Measurements from ENCODE around the gene GP5.

Gene GP5

DNA sequence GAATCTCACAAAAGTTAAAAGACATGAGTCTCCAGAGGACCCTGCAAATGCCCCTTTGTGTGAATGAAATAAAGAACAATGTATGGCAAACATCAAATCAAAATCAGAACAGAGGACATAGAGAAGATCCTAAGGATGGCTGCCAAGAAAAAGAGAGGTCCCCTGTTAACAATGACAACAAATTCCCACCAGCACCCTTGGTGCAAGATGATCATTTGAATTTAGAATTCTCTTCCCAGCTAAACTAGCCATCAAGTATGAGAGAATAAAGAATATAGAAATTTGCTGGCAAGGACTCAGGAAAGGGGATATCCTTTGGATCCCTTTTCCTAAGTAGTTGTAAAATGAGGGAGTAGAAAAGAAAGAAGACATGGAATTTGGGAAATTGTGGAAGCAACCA, 8.2 kb downstream of the GP5 start:
- Histone ChIP-seq H2AFZ (ENCODE audit: low read length) (no peak overlapping the region), H3K9me2 (ENCODE audit: low read depth, low read length) (no peaks in the 10 kb centered on the region), H3K27me3 (ENCODE audit: insufficient read depth, low read length) (peaks cover 8% of the 10 kb centered on the region; the same call in 1 of the 2 replicates), H3K36me3 (ENCODE audit: insufficient read depth, low read length) (peaks cover 4% of the 10 kb centered on the region; the same call in 1 of the 2 replicates), H3K27ac (ENCODE audit: low read depth, low read length, poor library complexity, severe bottlenecking) (no peak overlapping the region), H3K9ac (ENCODE audit: low read length) (no peak overlapping the region), H3K79me2 (ENCODE audit: insufficient read depth, low read length) (no peaks in the 10 kb centered on the region), H3F3A (ENCODE audit: insufficient read depth, low read length) (no peaks in the 10 kb centered on the region), H3K9me3 (ENCODE audit: low read length) (peaks cover 20% of the 10 kb centered on the region), H3K4me2 (ENCODE audit: low read length) (no peak overlapping the region), H4K20me1 (ENCODE audit: insufficient read depth, low read length) (no peaks in the 10 kb centered on the region), H3K4me1 (ENCODE audit: insufficient read depth, low read length, severe bottlenecking) (no peaks in the 10 kb centered on the region), H3K4me3 (ENCODE audit: low read depth, low read length, poor library complexity, severe bottlenecking) (no peak overlapping the region)
- TF ChIP-seq, protein P1, sequence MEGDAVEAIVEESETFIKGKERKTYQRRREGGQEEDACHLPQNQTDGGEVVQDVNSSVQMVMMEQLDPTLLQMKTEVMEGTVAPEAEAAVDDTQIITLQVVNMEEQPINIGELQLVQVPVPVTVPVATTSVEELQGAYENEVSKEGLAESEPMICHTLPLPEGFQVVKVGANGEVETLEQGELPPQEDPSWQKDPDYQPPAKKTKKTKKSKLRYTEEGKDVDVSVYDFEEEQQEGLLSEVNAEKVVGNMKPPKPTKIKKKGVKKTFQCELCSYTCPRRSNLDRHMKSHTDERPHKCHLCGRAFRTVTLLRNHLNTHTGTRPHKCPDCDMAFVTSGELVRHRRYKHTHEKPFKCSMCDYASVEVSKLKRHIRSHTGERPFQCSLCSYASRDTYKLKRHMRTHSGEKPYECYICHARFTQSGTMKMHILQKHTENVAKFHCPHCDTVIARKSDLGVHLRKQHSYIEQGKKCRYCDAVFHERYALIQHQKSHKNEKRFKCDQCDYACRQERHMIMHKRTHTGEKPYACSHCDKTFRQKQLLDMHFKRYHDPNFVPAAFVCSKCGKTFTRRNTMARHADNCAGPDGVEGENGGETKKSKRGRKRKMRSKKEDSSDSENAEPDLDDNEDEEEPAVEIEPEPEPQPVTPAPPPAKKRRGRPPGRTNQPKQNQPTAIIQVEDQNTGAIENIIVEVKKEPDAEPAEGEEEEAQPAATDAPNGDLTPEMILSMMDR (IDR thresholded peaks at IDR 0.05; ENCODE audit: low read length) = no peak
- TF ChIP-seq EZH2 (IDR thresholded peaks at IDR 0.05; ENCODE audit: borderline replicate concordance, low read length) = no peak

DNA sequence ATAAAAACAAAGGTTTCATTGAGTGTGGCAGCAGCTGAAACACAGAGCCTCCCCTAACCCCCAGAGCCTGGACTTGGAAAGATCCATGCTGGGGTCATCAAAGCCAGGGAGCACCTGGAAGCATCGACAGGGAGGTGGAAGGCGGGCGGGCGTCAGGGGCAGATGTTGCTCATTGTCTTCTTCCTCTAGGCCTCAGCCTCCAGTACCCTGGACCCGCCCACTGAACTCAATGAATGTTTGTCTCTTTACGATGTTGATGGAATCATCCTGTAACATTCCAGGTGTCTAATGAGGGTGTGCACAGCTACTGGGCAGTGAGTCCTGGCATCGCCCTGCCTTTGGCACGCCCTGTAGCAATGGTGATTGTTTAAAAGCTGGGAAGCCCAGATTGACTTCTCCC, 9.8 kb downstream of the GP5 start:
- H3K36me3 ChIP-seq (ENCODE audit: insufficient read depth, low read length) = peaks cover 4% of the 10 kb centered on the region; the same call in 1 of the 2 replicates
- no peak overlapping the region for H3K27ac ChIP-seq (ENCODE audit: low read depth, low read length, poor library complexity, severe bottlenecking)
- no peak for TF ChIP-seq EZH2 (IDR thresholded peaks at IDR 0.05; ENCODE audit: borderline replicate concordance, low read length)
- TF ChIP-seq, protein P1 (IDR thresholded peaks at IDR 0.05; ENCODE audit: low read length) = no peak
- peaks cover 20% of the 10 kb centered on the region for H3K9me3 ChIP-seq (ENCODE audit: low read length)
- no peak overlapping the region for H2AFZ ChIP-seq (ENCODE audit: low read length)
- H3K4me2 ChIP-seq (ENCODE audit: low read length) = no peak overlapping the region
- H3K79me2 ChIP-seq (ENCODE audit: insufficient read depth, low read length) = no peaks in the 10 kb centered on the region
- no peaks in the 10 kb centered on the region for H3K4me1 ChIP-seq (ENCODE audit: insufficient read depth, low read length, severe bottlenecking)
- H3F3A ChIP-seq (ENCODE audit: insufficient read depth, low read length) = no peaks in the 10 kb centered on the region
- H3K4me3 ChIP-seq (ENCODE audit: low read depth, low read length, poor library complexity, severe bottlenecking) = no peak overlapping the region
- no peaks in the 10 kb centered on the region for H4K20me1 ChIP-seq (ENCODE audit: insufficient read depth, low read length)
- H3K9ac ChIP-seq (ENCODE audit: low read length) = no peak overlapping the region
- H3K27me3 ChIP-seq (ENCODE audit: insufficient read depth, low read length) = peaks cover 5% of the 10 kb centered on the region; the same call in 1 of the 2 replicates
- no peaks in the 10 kb centered on the region for H3K9me2 ChIP-seq (ENCODE audit: low read depth, low read length)

DNA sequence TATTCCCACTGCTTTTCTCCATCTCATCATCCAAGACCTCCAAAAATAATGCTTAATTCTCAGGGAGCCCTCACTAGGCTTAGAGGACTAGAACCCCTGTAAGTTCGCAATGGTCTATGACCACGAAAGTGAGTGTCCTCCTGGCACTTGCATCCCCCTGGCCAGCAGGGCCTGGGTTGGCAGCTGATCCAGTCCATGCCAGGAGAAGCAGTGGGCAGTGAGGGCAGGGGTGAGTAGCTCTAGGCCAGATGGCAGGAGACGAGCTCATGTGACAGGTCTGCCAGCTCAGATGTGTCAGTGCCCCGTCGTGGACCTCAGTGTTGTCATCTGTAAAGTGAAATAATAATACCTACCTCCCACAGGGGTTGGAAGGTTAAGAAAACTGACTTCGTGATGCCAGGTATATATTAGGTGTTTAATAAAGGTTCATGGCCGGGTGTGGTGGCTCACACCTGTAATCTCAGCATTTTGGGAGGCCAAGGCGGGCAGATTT, 11.1 kb downstream of the GP5 start:
- Histone ChIP-seq H3K9ac (ENCODE audit: low read length) (no peak overlapping the region), H3K4me3 (ENCODE audit: low read depth, low read length, poor library complexity, severe bottlenecking) (no peak overlapping the region), H3K27ac (ENCODE audit: low read depth, low read length, poor library complexity, severe bottlenecking) (no peak overlapping the region), H3K36me3 (ENCODE audit: insufficient read depth, low read length) (peaks cover 4% of the 10 kb centered on the region; the same call in 1 of the 2 replicates), H3K9me3 (ENCODE audit: low read length) (peaks cover 20% of the 10 kb centered on the region), H3F3A (ENCODE audit: insufficient read depth, low read length) (no peaks in the 10 kb centered on the region), H3K9me2 (ENCODE audit: low read depth, low read length) (no peaks in the 10 kb centered on the region), H3K27me3 (ENCODE audit: insufficient read depth, low read length) (peaks cover 5% of the 10 kb centered on the region; the same call in 1 of the 2 replicates), H3K79me2 (ENCODE audit: insufficient read depth, low read length) (no peaks in the 10 kb centered on the region), H2AFZ (ENCODE audit: low read length) (no peak overlapping the region), H3K4me1 (ENCODE audit: insufficient read depth, low read length, severe bottlenecking) (no peaks in the 10 kb centered on the region), H3K4me2 (ENCODE audit: low read length) (no peak overlapping the region), H4K20me1 (ENCODE audit: insufficient read depth, low read length) (no peaks in the 10 kb centered on the region)
- no peak for TF ChIP-seq EZH2 (IDR thresholded peaks at IDR 0.05; ENCODE audit: borderline replicate concordance, low read length)
- TF ChIP-seq, protein P1 (IDR thresholded peaks at IDR 0.05; ENCODE audit: low read length) = no peak
